ENCODE results near the gene CHST6.
"Not testable (repeated sequence)": the region's sequence is repeated elsewhere in the genome, so short reads cannot be mapped to it uniquely, and the experiment has no call there.

The CHST6 gene

DNA sequence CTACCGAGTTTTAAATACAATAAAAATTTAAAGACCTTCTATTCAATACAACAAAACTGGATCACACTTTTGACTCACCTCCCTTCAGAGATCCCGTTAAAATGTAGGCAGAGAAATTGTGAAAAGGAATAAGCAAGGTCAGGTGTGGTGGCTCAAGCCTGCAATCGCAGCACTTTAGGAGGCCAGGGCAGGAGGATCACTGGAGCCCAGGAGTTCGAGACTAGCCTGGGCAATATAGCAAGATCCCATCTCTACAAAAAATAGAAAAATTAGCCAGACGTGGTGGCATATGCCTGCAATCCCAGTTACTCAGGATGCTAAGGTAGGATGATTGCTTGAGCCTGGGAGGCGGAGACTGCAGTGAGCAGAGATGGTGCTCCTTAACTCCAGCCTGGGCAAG lies 23.9 kb upstream of the CHST6 start:
- H3K9me3 Mint-ChIP-seq = no peaks in the 10 kb centered on the region
- H3K4me3 Mint-ChIP-seq = no peak overlapping the region
- no peak for ATAC-seq
- no peak overlapping the region for H3K27ac Mint-ChIP-seq
- no peaks in the 10 kb centered on the region for H3K36me3 Mint-ChIP-seq
- peaks cover 13% of the 10 kb centered on the region for H3K4me1 Mint-ChIP-seq
- H3K27me3 Mint-ChIP-seq = no peaks in the 10 kb centered on the region

DNA sequence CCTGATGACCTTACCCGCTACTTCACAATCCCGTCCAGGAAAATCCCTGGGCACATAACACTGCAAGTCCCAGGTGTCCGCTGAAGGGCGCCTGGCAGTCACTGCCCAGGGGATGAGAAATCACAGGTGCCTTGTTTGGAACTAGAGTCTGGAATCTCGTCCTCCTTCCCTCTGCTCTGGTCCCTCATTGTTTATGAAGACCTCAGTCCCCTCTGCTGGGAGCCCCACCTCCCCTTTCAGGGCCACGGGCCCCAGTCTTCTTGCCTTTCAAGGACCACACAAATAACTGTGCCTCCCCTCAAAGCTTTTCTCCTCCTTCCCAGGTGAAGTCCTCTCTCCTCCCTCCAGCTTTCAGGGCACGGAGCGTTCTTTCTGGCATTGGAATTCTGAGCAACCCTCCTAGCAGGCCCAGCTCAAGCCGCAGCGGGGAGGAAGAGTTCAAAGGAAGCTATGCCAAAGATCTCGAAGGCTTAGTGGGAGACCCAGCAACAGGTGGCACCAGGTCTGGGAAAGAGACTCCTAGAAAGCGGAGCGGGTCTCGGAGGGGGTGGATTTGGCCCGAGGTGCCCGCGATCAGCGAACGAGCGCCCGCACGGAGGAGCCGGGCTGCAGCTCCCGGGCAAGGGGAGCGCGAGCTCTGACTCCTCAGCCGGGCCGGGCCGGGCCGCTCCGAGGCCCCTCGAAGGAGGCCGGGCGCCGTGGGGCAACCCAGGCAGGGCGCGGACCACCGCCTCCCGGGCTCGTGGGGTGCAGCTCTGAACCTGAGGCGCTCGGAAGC lies 21.1 kb upstream of the CHST6 start:
- H3K4me1 Mint-ChIP-seq = peaks cover 13% of the 10 kb centered on the region
- peak; percentile 52 for ATAC-seq
- H3K36me3 Mint-ChIP-seq, H3K27me3 Mint-ChIP-seq, H3K9me3 Mint-ChIP-seq: not testable (repeated sequence)
- H3K27ac Mint-ChIP-seq = peak overlapping the region; percentile 84
- H3K4me3 Mint-ChIP-seq = peak overlapping the region; percentile 93

DNA sequence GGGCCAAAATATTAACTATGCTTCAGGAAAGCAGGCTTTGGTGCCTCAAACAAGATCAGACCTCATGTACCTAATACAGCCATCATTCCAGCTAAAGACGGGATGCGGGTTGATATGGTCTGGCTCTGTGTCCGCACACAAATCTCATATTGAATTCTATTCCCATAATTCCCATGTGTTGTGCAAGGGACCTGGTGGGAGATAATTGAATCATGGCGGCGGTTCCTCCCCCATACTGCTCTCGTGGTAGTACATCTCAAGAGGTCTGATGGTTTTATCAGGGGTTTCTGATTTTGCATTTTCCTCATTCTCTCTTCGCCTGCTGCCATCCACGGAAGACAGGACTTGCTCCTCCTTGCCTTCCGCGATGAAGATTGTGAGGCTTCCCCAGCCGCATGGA lies 19.1 kb upstream of the CHST6 start:
- no peak overlapping the region for H3K27ac Mint-ChIP-seq
- H3K36me3 Mint-ChIP-seq = no peaks in the 10 kb centered on the region
- no peaks in the 10 kb centered on the region for H3K9me3 Mint-ChIP-seq
- no peaks in the 10 kb centered on the region for H3K27me3 Mint-ChIP-seq
- H3K4me3 Mint-ChIP-seq = no peak overlapping the region
- no peak for ATAC-seq
- H3K4me1 Mint-ChIP-seq = peaks cover 13% of the 10 kb centered on the region

DNA sequence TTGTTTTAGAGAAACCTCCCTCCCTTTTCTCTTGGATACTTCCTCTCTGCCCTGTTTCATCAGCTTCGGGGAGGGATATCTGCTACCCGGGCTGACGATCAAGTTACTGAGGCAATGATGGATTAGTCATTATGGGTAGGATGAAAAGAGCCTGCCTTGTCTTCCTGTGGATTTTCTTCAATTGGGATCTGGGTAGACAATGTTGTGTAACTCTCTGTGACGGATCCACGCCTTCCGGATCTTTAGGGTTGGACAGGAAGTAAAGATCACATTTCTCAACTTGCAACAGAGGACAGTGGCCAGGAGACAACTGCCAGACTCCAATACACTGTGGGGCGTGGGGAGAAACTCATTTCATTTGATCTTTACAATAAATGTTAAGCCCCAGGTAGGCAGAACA lies 11.3 kb upstream of the CHST6 start:
- Mint-ChIP-seq H3K27ac (no peak overlapping the region), H3K4me3 (no peak overlapping the region), H3K4me1 (no peaks in the 10 kb centered on the region), H3K9me3 (no peaks in the 10 kb centered on the region), H3K27me3 (no peaks in the 10 kb centered on the region), H3K36me3 (no peaks in the 10 kb centered on the region)
- no peak for ATAC-seq

DNA sequence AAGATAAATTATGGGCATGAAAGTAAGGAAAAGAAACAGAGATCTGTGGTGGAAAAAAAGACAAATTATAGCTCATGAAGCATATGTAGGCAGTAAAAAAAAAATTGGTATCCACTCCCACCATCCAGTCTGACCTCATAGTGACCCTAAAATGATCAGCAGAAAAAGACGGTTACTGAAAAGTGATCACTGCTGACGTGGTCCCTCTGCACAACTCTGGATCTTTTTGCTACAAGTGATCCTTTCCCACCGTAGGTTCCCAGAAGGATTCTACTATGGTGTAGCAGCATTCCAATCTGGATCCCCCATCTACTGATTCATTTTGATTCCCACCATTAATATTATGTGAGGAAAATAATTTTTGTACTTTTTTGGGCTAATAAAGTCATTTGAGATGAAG lies 10.9 kb upstream of the CHST6 start:
- H3K4me3 Mint-ChIP-seq = no peak overlapping the region
- no peaks in the 10 kb centered on the region for H3K9me3 Mint-ChIP-seq
- no peak overlapping the region for H3K27ac Mint-ChIP-seq
- H3K4me1 Mint-ChIP-seq = no peaks in the 10 kb centered on the region
- no peaks in the 10 kb centered on the region for H3K36me3 Mint-ChIP-seq
- no peak for ATAC-seq
- no peaks in the 10 kb centered on the region for H3K27me3 Mint-ChIP-seq

DNA sequence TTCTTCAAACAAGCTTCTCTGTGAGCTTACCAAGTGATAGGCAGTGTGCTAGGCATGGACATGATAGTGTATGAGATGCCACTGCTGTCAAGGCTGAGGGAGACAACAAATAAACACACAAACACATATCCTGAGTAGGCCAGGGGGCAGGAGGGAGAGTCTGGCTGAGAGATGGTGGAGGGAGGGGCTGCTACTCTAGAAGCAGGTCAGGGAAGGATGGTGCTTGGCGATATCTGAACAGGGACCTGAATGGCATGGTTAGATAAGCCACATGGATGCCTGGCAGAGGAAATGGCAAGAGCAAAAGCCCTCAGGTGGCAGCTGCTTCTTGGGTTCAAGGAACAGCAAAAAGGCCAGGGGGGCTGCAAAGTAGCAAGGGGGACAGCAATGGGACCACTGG lies 8.6 kb upstream of the CHST6 start:
- Mint-ChIP-seq H3K27ac (no peak overlapping the region), H3K27me3 (no peaks in the 10 kb centered on the region), H3K9me3 (no peaks in the 10 kb centered on the region), H3K36me3 (no peaks in the 10 kb centered on the region), H3K4me3 (no peak overlapping the region), H3K4me1 (no peaks in the 10 kb centered on the region)
- ATAC-seq = no peak

DNA sequence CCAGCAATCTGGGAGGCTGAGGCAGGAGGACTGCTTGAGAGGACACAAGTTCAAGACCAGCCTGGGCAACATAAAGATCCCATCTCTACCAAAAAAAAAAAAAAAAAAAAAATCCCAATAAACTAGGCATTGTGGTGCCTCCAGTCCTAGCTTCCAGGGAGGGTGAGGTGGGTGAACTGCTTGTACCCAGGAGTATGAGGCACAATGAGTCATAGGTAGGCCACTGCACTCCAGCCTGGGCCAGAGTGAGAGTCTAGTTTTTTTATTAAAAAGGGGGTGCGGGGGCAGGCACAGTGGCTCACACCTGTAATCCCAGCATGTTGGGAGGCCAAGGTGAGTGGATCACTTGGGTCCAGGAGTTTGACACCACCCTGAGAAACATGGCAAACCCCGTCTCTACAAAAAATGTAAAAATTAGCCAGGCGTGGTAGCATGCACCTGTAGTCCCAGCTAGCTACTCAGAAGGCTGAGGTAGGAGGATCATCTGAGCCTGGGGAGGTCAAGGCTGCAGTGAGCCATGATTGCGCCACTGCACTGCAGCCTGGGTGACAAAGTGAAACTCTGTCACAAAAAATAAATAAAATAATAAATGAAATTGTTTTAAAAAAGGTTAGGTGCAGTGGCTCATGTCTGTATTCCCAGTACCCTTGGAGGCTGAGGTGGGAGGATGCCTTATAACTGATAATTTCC lies 7.8 kb upstream of the CHST6 start:
- Mint-ChIP-seq H3K36me3 (no peaks in the 10 kb centered on the region), H3K9me3 (no peaks in the 10 kb centered on the region), H3K27me3 (no peaks in the 10 kb centered on the region), H3K4me3 (no peak overlapping the region), H3K4me1 (no peaks in the 10 kb centered on the region), H3K27ac (no peak overlapping the region)
- no peak for ATAC-seq

DNA sequence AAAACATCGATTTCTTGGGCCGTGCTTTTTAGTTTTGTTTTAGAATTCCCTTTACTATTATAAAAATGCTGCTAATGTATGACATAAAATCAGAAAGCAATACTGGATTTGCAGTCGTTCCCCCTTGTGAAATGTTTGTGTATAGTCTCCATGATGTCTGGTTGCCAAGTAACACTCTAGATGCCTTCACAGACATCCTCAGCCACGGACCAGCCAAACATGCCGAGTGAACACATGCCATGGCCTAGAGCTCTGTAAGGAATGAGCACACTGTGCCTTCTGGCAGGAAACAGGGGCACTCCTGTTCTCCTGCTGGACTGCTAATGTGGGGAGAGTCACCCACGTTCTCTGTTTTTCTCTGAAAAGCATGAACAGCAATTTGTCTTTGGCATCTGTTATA lies 6.6 kb upstream of the CHST6 start:
- not testable (repeated sequence) for H3K9me3 Mint-ChIP-seq, ATAC-seq, H3K4me1 Mint-ChIP-seq, H3K36me3 Mint-ChIP-seq, H3K27ac Mint-ChIP-seq, H3K4me3 Mint-ChIP-seq, H3K27me3 Mint-ChIP-seq

DNA sequence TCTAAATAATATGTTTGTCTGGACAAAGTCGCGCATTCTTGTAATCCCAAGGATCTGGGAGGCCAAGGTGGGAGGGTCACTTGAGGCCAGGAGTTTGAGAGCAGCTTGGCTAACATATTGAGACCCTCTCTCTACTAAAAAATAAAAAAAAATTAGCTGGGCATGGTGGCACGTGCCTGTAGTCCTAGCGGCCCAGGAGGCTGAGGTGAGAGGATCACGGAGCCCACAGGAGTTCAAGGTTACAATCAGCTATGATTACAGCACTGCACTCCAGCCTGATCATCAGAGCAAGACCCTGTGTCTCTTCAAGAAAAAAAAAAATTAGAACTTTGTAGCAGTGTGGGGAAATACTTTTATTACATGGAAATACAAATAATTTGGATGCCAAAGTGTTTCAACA lies 6.1 kb upstream of the CHST6 start:
- Mint-ChIP-seq H3K4me3 (no peak overlapping the region), H3K4me1 (no peaks in the 10 kb centered on the region), H3K36me3 (no peaks in the 10 kb centered on the region), H3K9me3 (no peaks in the 10 kb centered on the region), H3K27ac (no peak overlapping the region), H3K27me3 (no peaks in the 10 kb centered on the region)
- ATAC-seq = no peak

DNA sequence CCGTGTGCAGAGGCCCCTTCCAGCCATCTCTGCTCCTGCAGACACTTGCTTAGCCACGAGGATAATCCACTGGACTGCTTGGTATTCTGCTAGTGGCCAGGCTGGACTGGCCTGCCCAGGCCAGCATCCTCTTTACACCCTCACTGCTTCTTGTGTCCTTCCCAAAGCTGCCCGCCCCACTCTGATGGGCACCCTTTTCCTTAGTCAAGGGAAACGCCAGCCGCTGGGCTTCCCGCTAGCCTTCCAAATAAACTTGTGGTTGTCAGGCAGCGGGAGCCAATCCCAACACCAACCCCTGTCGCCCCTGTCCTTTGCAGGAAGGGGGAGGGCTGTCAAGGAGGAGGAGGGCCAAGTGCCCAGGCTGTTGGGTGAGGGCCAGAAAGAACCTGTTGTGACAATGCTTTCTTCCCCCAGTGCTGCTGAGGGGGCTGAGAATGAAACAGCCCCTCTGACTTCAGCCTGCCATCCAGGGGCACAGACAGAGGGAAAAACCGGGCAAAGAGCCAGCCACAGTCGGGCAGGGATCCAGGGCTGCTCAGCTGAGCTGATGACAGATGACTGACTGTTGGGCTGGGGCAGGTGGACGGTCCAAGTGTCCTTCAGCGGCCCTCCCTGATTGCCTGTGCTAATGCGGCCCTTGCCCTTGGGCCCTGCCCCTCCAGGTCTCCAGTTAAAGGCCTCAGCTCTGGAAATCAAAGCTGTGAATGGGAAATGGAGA lies 3.5 kb upstream of the CHST6 start:
- not testable (repeated sequence) for H3K27ac Mint-ChIP-seq, H3K4me3 Mint-ChIP-seq, H3K36me3 Mint-ChIP-seq, H3K9me3 Mint-ChIP-seq, H3K4me1 Mint-ChIP-seq, ATAC-seq
- peaks cover 22% of the 10 kb centered on the region for H3K27me3 Mint-ChIP-seq

DNA sequence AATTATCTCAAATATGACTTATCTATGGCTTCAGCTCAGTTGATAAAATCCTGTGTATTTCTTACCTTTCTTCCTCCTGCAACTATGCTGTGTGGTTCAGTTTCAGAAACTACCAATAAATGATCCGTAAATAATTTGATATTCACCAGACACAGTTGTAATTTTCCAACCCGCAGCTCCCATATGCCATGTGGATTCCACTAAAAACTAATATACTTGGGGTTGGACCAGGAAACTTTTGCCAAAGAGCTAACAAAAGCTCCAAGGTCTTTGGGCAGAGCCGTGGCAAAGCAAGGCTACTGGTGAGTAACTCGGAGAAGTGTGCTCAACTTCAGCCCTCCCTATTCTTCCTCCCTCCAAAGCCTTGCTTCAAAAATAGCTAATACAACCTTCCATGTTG lies 2.3 kb upstream of the CHST6 start:
- peaks cover 29% of the 10 kb centered on the region for H3K27me3 Mint-ChIP-seq
- ATAC-seq = no peak
- peaks cover 9% of the 10 kb centered on the region for H3K4me1 Mint-ChIP-seq
- no peak overlapping the region for H3K4me3 Mint-ChIP-seq
- H3K27ac Mint-ChIP-seq = no peak overlapping the region
- no peaks in the 10 kb centered on the region for H3K9me3 Mint-ChIP-seq
- H3K36me3 Mint-ChIP-seq = no peaks in the 10 kb centered on the region

DNA sequence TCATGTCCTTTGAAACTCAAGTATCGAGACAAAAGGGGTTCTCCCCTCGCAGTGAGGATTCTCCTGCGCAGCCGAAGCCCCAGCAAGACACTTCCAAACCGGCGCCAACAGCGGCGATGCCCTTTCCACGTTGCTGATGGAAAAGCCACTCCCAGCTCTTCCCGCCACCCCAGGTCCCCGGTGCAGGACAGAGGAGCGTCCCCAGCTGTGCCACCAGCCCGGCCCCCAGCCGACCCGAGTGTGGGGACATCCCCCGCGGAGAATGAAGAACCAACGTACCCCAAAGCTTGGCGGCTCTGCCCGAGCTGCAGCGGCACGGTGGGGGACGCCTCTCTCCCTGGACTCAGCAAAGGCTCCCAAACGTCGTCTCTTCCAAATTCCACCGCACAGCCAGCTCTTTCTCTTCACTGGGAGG lies 573 bp downstream of the CHST6 start:
- no peaks in the 10 kb centered on the region for H3K36me3 Mint-ChIP-seq
- peak overlapping the region; percentile 52 for H3K27ac Mint-ChIP-seq
- peak overlapping the region; percentile 53 for H3K4me3 Mint-ChIP-seq
- H3K27me3 Mint-ChIP-seq = peaks cover 29% of the 10 kb centered on the region
- peaks cover 14% of the 10 kb centered on the region for H3K4me1 Mint-ChIP-seq
- no peak for ATAC-seq
- no peaks in the 10 kb centered on the region for H3K9me3 Mint-ChIP-seq

DNA sequence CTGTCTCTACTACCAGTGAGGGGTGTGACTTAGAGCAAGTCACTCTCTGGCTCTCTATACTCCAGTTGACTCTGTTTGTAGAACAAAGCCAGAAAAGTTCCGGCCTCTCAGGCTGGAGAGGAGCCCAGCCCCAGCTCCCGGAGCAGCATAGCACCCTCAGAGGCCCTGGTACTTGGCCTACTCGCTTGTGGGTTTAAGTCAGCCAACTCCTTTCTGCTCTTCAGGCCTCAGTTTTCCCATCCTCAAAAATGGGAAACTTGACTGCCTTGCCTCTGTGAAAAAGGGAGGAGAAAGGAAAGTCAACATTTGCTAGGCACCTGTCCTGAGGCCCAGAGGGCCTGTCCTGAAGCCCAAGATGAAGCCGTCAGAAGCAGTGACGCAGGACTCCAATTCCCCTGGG lies 1.1 kb downstream of the CHST6 start:
- H3K9me3 Mint-ChIP-seq = no peaks in the 10 kb centered on the region
- H3K4me3 Mint-ChIP-seq = no peak overlapping the region
- no peak for ATAC-seq
- peaks cover 29% of the 10 kb centered on the region for H3K27me3 Mint-ChIP-seq
- H3K27ac Mint-ChIP-seq = no peak overlapping the region
- H3K36me3 Mint-ChIP-seq = no peaks in the 10 kb centered on the region
- H3K4me1 Mint-ChIP-seq = peaks cover 14% of the 10 kb centered on the region

DNA sequence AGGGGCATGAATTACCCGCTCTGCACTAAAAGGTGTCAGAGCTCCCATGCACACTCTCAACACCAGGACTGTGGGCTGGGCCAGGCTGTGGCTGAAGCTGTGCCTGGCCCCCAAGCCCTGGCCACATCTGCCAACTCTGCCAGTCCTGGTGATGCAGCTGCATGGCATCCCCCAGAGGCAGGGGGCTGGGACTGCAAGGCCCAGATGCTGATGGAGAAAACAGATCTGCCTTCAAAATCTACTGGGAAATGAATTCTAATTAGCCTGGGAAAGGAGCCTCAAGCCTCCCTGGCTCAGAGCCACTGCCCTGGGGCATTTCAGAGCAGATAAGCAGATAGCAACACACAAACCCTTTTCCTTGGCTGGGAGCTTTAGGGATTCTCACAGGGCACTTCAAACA lies 3.4 kb downstream of the CHST6 start:
- Mint-ChIP-seq H3K36me3 (no peaks in the 10 kb centered on the region), H3K4me1 (peaks cover 22% of the 10 kb centered on the region), H3K9me3 (no peaks in the 10 kb centered on the region), H3K27me3 (peaks cover 36% of the 10 kb centered on the region), H3K27ac (no peak overlapping the region), H3K4me3 (no peak overlapping the region)
- ATAC-seq = no peak

DNA sequence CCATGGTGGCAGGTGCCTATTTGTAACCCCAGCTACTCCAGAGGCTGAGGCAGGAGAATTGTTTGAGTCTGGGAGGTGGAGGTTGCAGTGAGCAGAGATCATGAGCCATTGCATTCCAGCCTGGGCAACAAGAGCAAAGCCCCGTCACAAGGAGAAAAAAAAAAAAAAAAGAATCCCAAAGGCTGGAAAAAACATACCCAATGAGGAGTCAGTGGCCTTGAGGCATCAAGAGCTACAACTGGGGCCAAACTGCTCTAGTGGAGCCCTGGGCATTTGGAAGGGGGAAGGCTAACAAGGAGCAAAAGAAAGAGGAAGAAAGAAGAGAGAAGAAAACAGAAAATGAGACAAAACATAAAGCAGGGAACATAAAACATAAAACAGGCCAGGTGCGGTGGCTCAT lies 6.9 kb downstream of the CHST6 start:
- Mint-ChIP-seq H3K4me3 (no peak overlapping the region), H3K36me3 (no peaks in the 10 kb centered on the region), H3K27ac (no peak overlapping the region), H3K27me3 (peaks cover 24% of the 10 kb centered on the region), H3K9me3 (no peaks in the 10 kb centered on the region), H3K4me1 (peaks cover 32% of the 10 kb centered on the region)
- ATAC-seq = no peak

Measured in stimulated activated memory B cell treated with anti-CD40 and anti-IgM and Interleukin-4, amounts not matched to agents 10 μg/mL and 1 μg/mL and 100 μg/mL, for 72 hours (primary cell).